Neural crest cell (in vitro differentiated cells): ENCODE results near the gene PTPRM. TPM values are rescaled to one million over a fixed set of nuclear protein-coding genes. Genes with fewer than 3 reads are reported as not detected.

Source experiments
- DNase-seq: peaks from one replicate; pipeline ENCODE4 v3.0.0; 2021; ENCODE audit warnings: low read depth, mixed read lengths, low spot score
- H3K27ac Mint-ChIP-seq: one replicate; pipeline ENCODE4 v1.8.0; 2021; ENCODE audit warnings: mild to moderate bottlenecking, mixed read lengths; ENCODE audit not compliant: unreplicated experiment
- H3K27me3 Mint-ChIP-seq: 2 replicates; pipeline ENCODE4 v1.8.0; 2021; ENCODE audit warnings: low read depth, mild to moderate bottlenecking, mixed read lengths
- H3K36me3 Mint-ChIP-seq: 2 replicates; pipeline ENCODE4 v1.8.0; 2021; ENCODE audit warnings: low read depth, mild to moderate bottlenecking, mixed read lengths
- H3K4me1 Mint-ChIP-seq: 2 replicates; pipeline ENCODE4 v1.8.0; 2021; ENCODE audit warnings: mixed read lengths
- H3K4me3 Mint-ChIP-seq: one replicate; pipeline ENCODE4 v1.8.0; 2021; ENCODE audit warnings: mild to moderate bottlenecking, mixed read lengths
- H3K9me3 Mint-ChIP-seq: 2 replicates; pipeline ENCODE4 v1.8.0; 2021; ENCODE audit warnings: mixed read lengths
- CTCF ChIP-seq: fragments of 200-600 bp; sonication (generic); conservative IDR thresholded peaks from 2 replicates; pipeline ENCODE4 v1.5.0; 2021; ENCODE audit warnings: antibody characterized with exemption, mild to moderate bottlenecking
- total RNA-seq: library from RNA; stranded (reverse); gene quantifications from 2 replicates; pipeline ENCODE4 v1.2.1, GENCODE V29; 2021

The PTPRM gene
- total RNA-seq, 1 donor from 2014 or later, result 7.7 TPM

- no peak for TF ChIP-seq CTCF
- peak overlapping the region; percentile 53 for H3K27ac Mint-ChIP-seq
- H3K27me3 Mint-ChIP-seq, result no peaks in the 10 kb centered on the region
- peaks cover 3% of the 10 kb centered on the region for H3K9me3 Mint-ChIP-seq
- DNase-seq, result no peak
- peaks cover 53% of the 10 kb centered on the region for H3K4me1 Mint-ChIP-seq
- no peaks in the 10 kb centered on the region for H3K36me3 Mint-ChIP-seq
- H3K4me3 Mint-ChIP-seq, result peak overlapping the region; percentile 45
Observed at GRCh38 chr18:8176109-8176508, 609.0 kb downstream of the PTPRM start.

DNA sequence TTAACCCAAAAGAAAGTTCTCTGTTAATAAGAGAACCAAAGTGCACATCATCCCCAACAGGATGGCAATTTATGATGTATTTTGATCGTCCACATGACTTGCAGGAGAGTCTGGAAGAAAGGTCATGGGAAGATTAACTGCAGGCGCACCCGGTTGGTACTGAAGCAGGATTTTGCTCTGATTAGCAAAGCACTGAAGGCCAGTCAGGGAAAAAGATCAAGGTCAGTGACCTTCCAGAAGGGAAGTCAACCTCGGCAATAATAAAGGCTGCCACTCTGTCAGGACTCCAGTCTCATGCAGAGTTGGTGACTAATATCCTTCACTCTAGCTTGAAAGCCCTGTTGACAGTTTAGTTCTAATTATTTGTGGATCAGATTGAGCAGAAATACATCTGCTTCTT, 609.4 kb downstream of the PTPRM start:
- H3K36me3 Mint-ChIP-seq, result no peaks in the 10 kb centered on the region
- peaks cover 49% of the 10 kb centered on the region for H3K4me1 Mint-ChIP-seq
- H3K27ac Mint-ChIP-seq, result no peak overlapping the region
- no peaks in the 10 kb centered on the region for H3K27me3 Mint-ChIP-seq
- H3K4me3 Mint-ChIP-seq, result peak overlapping the region; percentile 45
- no peak for TF ChIP-seq CTCF
- H3K9me3 Mint-ChIP-seq, result peaks cover 3% of the 10 kb centered on the region
- DNase-seq, result peak; percentile 16

DNA sequence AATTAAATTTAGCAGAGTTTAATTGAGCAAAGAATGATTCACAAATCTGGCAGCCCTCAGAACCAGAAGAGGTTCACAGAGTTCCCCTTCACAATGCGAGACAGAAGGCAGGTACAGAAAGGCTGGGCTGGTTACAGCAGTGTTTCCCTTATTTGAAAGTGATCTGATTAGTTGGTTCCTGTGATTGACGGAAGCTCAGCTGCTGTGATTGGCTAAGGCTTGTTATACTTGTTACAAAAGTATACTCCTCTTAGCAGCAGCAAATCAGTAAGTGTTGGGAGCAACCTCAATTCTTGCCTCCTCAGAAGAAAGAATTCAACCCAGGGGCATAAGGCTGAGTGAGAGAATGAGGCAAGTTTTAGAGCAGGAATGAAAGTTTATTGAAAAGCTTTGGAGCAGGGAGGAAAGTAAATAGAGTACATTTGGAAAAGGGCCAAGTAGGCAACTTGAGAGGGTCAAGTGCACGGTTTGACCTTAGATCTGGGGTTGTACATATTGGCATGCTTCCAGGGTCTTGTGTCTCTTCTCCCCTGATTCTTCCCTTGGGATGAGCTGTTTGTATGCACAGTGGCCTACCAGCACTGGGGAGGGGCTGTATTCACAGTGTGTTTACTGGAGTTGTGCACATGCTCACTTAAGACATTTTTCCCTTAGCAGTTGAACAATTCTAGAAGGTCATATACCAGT, 610.4 kb downstream of the PTPRM start:
- peak overlapping the region; percentile 28 for H3K27ac Mint-ChIP-seq
- no peak for TF ChIP-seq CTCF
- no peak for DNase-seq
- peaks cover 49% of the 10 kb centered on the region for H3K4me1 Mint-ChIP-seq
- H3K9me3 Mint-ChIP-seq, result peaks cover 3% of the 10 kb centered on the region
- H3K27me3 Mint-ChIP-seq, result no peaks in the 10 kb centered on the region
- no peak overlapping the region for H3K4me3 Mint-ChIP-seq
- H3K36me3 Mint-ChIP-seq, result no peaks in the 10 kb centered on the region

DNA sequence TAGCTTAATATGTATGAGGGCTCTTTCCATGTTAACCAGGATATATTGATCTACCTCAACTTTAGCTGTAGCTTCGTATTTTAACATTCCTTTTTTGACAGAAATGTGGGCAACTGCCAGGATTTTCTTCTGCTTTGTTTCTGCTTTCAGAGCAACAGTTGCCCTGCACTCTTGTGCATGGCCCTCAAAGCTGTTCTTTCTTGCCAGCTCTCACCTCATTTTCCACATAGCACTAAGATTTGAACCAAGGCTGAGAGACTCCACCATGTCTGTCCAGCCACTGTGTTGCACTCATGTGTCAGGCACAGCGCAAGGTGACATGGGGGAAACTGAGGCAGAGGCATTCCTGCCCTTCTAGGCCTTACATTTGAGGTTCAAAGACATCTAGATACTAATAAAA, 619.3 kb downstream of the PTPRM start:
- TF ChIP-seq CTCF, result no peak
- no peaks in the 10 kb centered on the region for H3K4me1 Mint-ChIP-seq
- H3K4me3 Mint-ChIP-seq, result no peak overlapping the region
- DNase-seq, result no peak
- no peaks in the 10 kb centered on the region for H3K27me3 Mint-ChIP-seq
- no peaks in the 10 kb centered on the region for H3K9me3 Mint-ChIP-seq
- no peaks in the 10 kb centered on the region for H3K36me3 Mint-ChIP-seq
- H3K27ac Mint-ChIP-seq, result no peak overlapping the region

GRCh38 chr18:8188184-8188583, 621.1 kb downstream of the PTPRM start:
- Mint-ChIP-seq H3K4me1 (no peaks in the 10 kb centered on the region), H3K9me3 (no peaks in the 10 kb centered on the region), H3K4me3 (no peak overlapping the region), H3K27me3 (no peaks in the 10 kb centered on the region), H3K36me3 (no peaks in the 10 kb centered on the region), H3K27ac (peak overlapping the region; percentile 31)
- TF ChIP-seq CTCF, result no peak
- no peak for DNase-seq
